NCI-H1417 (cell line): ENCODE data around the gene CERS4.
"Not testable (repeated sequence)": the region's sequence is repeated elsewhere in the genome, so short reads cannot be mapped to it uniquely, and the experiment has no call there.

Source experiments
- DNase-seq, 3 experiments: peaks; one replicate each; lab custom pipeline; 2025; lab: John Stamatoyannopoulos, UW

The CERS4 gene

DNA sequence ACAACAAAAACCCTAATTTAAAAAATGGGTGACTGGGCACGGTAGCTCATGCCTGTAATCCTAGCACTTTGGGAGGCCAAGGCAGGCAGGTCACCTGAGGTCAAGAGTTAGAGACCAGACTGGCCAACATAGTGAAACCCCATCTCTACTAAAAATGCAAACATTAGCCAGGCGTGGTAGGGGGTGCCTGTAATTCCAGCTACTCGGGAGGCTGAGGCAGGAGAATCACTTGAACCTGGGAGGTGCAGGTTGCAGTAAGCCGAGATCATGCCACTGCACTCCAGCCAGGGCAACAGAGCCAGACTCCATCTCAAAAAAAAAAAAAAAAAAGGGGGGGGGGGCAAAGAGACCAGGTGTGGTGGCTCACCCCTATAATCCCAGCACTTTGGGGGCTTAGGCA lies 55.1 kb downstream of the CERS4 start:
- DNase-seq = not testable (repeated sequence)

DNA sequence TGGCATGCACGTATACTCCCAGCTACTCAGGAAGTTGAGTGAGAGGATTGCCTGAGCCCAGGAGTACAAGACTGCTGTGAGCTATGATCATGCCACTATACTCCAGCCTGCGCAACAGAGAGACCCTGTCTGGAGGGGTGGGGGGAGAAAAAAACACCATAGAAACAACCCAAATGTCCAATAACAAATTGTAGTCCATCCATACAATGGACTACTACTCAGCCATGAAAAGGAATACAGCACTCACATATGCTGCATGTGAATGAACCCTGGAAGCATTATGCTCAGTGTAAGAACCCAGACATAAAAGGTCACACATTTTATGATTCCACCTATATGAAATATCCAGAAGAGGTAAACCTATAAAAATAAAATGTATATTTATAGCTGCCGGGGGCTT lies 56.7 kb downstream of the CERS4 start:
- DNase-seq = peak in 1 of 3 experiments; percentile 31

DNA sequence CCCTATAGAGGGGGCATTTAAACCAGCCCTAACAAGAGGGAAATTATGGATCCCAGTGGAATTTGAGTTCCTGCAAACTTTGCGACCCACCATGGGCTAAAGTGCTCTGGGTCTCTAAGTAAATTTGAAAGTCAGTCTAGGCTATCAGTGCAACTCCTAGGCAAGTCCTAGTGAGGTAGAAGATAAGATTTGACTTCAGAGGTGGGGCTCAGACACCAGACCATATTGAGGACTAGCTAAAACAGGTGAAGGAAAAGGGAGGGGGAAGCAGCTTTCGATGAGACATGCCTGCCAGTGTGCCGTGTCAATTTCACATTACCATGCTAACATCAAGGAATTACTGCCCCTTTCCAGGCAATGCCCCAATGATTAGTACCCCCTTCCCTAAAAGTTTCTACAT lies 60.6 kb downstream of the CERS4 start:
- DNase-seq = no peak

DNA sequence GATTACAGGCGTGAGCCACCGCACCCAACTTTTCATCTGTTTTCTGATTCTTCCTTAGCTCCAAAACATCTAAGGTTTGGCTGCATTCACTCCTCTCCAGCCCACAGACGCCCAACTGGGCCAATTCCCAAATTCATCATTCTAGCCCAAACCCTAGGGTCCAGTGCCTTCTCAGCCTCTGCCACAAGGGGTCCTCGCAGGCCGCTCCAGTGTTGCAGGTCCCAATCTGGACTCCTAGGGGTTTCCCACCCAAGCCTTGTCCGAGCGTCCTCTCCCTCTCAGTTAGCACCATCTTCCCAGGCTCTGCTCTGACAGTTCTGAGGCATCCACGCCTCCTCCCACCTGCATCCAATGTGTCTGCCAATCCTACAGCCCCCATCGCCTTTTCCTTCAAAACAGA lies 67.3 kb downstream of the CERS4 start:
- not testable (repeated sequence) for DNase-seq

DNA sequence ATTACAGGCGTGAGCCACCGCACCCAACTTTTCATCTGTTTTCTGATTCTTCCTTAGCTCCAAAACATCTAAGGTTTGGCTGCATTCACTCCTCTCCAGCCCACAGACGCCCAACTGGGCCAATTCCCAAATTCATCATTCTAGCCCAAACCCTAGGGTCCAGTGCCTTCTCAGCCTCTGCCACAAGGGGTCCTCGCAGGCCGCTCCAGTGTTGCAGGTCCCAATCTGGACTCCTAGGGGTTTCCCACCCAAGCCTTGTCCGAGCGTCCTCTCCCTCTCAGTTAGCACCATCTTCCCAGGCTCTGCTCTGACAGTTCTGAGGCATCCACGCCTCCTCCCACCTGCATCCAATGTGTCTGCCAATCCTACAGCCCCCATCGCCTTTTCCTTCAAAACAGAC lies 82.2 kb downstream of the CERS4 start:
- not testable (repeated sequence) for DNase-seq

DNA sequence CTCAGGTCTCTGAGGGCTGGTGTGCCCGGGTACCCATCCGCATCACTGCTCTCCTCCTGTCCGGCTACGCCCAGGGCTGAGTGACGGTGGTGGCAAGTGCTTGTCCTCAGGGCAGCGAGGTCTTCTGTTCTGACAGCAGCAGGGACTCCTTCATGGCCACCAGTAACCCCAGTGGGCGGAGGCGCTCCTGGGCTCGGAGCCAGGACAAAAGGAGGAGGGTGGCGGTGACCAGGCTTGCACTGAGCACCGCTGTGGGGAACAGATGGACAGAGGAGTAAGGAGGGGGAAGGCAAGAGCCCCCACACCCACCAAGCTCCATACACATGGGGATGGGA lies 93.2 kb downstream of the CERS4 start:
- no peak for DNase-seq

DNA sequence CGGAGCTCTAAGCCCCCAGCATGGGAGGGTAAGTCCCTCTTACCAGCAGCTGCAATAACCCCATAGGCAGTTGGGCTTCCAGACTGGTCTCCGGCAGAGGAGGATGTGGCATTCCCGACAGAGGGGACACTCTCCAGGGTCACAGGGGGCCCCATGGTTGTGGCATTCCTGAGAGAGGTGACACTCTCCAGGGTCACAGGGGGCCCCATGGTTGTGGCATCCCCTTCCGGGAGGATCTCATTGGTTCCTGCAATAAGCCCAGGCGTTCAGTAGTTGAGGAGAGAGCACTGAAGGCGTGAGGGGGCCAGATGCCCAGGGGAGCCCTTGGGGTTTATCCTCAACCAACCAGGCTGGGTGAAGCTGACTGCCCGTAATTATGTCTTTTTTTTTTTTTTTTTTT lies 93.6 kb downstream of the CERS4 start:
- no peak for DNase-seq

DNA sequence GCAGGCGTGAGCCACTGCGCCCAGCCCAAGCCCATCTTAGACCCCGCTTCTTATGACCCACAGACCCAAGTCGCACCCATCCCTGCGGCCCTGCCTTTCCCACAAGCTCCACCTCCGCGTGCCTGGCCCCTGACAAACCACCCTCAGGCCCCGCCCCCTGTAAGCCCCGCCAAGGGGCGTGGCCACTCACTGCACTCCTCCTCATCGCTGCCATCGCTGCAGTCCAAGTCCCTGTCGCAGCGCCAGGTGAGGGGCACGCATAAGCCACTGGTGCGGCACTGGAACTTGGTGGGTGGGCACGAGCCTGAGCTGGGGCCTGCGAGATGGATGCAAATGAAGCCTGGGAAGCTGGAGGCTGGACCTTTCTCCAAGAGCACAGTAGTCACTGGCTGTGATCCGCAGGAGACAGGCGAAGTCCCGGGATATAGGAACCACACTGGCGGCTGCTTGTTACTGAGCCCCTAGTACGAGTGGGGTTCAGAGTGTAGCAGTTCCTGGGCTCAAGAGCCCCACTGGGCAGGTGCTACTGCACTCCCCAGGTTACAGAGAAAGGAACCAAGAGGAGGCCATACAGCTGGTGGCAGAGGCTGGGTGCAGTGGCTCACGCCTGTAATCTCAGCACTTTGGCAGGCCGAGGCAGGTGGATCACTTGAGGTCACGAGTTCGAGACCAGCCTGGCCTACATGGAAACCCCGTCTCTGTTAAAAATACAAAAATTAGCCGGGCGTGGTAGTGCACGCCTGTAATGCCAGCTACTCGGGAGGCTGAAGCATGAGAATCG lies 95.9 kb downstream of the CERS4 start:
- DNase-seq = no peak

DNA sequence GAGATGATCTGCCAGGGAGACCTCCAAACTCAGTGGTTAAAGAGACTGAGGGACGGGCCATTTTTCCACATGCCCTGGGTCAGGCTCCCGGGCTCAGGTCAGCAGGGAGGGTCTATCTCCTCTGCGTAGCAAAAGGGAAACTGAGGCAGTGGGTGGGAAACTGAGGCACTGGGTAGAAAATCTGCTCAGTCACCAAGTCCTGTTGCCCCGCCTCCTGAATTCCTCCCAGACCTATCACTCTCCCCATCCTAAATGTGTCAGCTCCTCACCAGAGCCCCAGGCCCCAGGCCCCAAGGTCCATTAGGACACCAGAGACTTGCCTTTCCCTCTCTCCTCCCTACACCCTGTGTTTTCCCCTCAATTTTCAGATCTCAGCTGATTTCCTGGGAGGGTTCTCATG lies 96.6 kb downstream of the CERS4 start:
- no peak for DNase-seq

DNA sequence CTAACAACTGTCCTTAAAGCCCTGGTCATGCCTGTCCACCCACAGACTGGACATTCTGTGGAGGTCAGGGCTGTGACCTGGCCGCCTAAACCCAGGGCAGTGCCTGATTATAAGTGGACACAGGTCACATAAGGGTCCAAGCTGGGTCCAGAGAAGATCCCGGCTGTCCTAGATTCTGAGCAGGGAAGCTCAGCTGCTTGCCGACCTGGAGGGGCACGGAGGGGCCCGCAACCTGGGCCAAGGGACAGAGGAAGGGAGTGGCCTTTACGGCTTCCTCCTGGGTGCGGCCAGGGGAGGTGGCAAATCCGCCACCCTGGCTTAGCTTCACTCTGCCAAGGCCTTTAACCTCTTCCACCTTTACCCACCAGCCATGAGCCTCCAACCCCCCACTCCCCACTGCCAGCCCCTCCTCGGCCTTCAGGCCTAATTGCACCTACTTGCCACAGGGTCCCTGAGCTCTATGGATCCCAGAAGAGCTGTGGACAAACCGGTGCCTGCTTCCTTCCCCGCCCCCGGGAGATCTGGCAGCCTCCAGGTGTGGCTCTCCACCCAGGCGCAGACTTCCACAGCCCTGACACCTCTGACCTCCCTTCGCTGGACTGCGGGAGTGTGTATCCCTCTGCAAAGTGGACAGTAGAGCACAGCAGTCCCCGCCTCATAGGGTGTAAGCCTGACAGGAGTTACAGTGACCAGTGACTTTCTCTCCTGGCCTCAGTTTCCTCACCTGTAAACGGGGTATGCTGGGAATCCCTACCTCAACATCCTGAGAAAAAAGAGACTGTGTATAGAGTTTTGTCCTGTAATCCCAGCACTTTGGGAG lies 97.3 kb downstream of the CERS4 start:
- DNase-seq = no peak

DNA sequence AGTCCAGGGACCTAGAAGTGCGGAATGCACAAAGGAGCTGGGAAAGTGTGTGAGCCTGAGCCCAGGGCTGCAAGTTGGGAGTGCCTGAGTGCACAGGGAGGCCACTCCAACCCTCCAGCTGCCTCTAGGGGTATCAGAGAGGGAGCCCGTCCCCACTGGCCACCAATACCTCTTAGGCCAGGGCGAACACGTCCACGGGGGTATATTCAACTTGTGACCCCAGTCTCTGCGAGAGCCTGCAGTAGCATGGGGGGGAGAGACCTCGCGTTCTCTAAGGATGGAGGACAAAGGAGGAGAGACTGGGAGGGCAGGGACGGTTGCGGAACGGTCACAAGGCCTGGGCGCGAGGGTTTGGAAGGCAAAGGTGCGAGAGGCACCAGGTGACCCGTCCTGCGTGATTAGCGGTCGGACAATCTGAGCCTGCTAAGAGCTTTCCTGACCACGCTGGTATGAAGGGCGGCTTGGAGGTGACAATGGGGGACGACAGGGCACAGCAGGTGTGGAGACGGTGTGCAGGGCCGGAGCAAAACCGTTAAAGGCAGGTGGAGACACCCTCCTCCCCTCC lies 98.3 kb downstream of the CERS4 start:
- DNase-seq = no peak

DNA sequence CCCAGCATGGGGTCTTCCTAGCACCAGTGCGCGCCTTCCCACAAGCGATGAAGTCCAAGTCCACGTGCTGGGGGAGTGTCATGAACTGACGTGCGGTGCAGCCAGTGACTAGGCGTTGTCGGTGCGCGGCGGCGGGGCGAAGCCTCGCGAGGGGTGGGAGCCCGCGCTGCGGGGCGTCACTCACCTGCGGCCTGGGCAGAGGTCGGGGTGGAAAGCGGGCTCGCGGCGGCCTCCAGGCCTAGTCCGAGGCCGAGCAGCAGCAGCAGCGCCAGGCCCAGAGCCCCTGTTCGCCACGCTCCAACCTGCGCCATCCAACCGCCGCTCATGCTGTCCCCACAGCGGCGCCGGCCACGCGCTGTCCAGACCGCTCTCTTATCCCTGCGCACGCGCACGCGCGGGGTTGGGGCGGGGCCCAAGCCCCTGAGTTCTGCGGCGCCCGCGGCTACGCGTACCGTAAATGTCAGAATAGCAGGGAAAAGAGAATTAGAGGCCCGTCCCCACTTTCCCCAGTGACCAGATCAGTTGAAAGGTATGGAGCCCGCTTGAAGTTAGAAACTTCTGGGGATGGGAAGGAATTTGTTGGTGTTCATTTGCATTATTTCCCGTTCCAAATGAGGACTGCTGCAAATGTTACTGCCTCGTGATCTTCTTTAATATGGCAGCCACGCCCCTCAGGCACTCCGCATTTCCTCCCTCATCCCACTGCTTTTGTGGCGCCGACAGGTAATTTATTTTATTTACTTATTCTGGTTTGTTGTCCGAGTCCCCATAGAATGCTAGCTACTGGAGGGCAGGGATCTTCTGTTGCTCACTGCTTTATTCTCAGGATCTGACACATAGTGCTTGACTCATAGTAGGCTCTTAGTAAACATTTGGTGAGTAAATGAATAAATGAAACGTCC lies 99.0 kb downstream of the CERS4 start, which contains the start of gene CD320:
Gene CD320 (minus strand): TSS at position 394 of the 902 bp plus-strand sequence. CDS start 68 bp downstream, at position 326.
- DNase-seq = peak; percentile 80 to 99 (median 98)

DNA sequence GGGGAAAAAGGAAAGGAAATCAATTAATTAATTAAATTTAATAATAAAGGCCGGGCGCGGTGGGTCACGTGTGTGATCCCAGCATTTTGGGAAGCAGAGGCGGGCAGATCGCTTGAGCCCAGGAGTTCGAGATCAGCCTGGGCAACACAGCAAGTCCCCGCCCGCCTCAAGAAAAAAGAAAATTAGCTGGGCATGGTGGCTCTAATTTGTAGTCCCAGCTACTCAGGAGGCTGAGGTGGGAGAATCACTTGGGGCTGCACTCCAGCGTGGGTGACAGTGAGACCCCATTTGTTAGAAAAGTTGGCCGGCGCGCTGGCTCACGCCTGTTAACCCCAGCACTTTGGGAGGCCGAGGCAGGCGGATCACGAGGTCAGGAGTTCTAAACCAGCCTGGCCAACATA lies 99.7 kb downstream of the CERS4 start:
- DNase-seq = no peak

DNA sequence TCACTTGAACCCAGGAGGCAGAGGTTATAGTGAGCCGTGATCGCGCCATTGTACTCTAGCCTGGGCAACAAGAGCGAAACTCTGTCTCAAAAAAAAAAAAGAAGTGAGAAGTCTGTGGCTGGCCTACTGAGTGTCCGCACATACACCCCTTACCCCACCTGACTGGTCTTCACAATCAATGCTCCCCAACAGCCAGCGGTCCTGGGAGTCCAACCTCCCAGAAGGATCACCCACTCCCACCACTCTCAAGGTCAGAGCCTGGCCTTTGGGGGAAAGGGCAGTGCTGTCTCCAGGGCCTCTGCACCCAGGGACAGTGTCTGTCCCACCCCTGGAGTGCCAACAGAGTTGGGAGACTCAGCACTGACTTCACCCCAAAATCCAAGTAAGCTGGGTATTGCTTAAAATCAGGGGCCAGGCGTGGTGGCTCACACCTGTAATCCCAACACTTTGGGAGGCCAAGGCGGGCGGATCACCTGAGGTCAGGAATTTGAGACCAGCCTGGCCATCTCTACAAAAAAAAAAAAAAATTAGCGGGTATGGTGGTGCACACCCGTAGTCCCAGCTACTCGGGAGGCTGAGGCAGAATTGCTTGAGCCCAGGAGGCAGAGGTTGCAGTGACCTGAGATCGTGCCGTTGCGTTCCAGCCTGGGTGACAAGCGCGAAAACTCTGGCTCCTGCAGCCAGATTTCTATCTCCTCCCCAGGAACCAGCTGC lies 101.3 kb downstream of the CERS4 start:
- DNase-seq = no peak

DNA sequence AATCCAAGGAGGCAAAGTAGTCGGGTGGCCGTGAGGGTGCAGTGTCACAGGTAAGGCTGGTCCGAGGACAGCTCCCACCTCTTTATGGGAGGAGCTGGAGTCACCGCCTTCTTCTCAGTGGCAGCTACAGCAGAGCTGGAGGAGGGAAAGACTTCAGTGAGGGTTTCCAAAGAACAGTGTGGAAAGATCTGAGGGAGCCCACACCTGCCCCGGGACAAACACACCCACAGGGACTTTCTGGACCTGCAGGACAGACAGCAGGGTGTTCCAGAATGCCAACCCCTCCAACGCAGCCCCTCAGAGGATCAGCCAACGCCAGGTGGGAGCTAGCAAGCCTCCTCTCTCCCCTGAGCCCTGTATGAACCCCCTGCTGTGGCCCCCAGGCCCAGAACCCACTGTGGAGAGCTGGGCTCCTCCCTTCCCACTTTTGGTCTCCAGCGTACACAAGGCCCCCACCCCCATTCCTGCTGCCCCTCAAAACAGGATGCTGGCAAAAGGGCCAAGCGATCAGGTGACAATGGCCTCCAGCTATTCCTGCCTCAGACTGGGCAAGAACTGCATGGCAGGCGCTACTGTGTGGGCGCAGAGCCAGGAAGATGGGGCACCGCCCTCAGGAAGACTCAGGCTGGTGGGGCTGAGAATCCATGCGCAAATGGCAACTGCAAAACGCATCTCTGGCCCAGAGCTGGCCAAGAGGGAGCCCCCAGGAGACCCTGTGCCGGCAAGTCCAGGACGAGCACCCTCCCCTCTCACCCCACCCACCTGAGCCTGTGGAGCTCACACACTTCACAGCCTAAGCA lies 102.5 kb downstream of the CERS4 start:
- no peak for DNase-seq
